Sigmoid colon (tissue), 4 donors: Measurements from ENCODE around the gene GPS2.

Experiments used
- EP300 ChIP-seq, 4 donors: sonication (generic); formaldehyde crosslinking; IDR thresholded peaks; one replicate each; pipeline ENCODE4 v1.6.1; 2017; ENCODE audit warnings: antibody characterized with exemption in 4 of 4
- TF ChIP-seq, protein P1 (sequence below), 4 experiments: fragments of 450-650 bp in 3 of 4; fragments of 200-600 bp in 1 of 4; IDR thresholded peaks; one replicate each; pipeline ENCODE4 v1.5.1; 2016 to 2019; ENCODE audit warnings: antibody characterized with exemption in 4 of 4, mild to moderate bottlenecking in 3 of 4, moderate library complexity in 2 of 4

GRCh38 chr17:7309628-7310027, 5.5 kb downstream of the GPS2 start:
- TF ChIP-seq, protein P1, sequence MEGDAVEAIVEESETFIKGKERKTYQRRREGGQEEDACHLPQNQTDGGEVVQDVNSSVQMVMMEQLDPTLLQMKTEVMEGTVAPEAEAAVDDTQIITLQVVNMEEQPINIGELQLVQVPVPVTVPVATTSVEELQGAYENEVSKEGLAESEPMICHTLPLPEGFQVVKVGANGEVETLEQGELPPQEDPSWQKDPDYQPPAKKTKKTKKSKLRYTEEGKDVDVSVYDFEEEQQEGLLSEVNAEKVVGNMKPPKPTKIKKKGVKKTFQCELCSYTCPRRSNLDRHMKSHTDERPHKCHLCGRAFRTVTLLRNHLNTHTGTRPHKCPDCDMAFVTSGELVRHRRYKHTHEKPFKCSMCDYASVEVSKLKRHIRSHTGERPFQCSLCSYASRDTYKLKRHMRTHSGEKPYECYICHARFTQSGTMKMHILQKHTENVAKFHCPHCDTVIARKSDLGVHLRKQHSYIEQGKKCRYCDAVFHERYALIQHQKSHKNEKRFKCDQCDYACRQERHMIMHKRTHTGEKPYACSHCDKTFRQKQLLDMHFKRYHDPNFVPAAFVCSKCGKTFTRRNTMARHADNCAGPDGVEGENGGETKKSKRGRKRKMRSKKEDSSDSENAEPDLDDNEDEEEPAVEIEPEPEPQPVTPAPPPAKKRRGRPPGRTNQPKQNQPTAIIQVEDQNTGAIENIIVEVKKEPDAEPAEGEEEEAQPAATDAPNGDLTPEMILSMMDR (IDR thresholded peaks at IDR 0.05), result no peak
- no peak for TF ChIP-seq EP300 (IDR thresholded peaks at IDR 0.05)
